Trophoblast cell (in vitro differentiated cells and primary cell): ENCODE results near the gene CNOT3.
"Not testable (repeated sequence)": the region's sequence is repeated elsewhere in the genome, so short reads cannot be mapped to it uniquely, and the experiment has no call there.

Source experiments
- DNase-seq, 2 donors: peaks; one replicate each; pipeline ENCODE4 v3.0.0-alpha.2; 2016
- H2AFZ ChIP-seq: 2 replicates; pipeline ENCODE4 v1.6.1; 2013; ENCODE audit warnings: low read length, moderate library complexity, mild to moderate bottlenecking; ENCODE audit not compliant: insufficient read depth, poor library complexity
- H2AK5ac ChIP-seq: 2 replicates; pipeline ENCODE4 v1.6.1; 2013; ENCODE audit warnings: mild to moderate bottlenecking, low read length
- H2BK120ac ChIP-seq: 2 replicates; pipeline ENCODE4 v1.6.1; 2013; ENCODE audit warnings: low read length, mild to moderate bottlenecking, moderate library complexity; ENCODE audit not compliant: insufficient read depth, poor library complexity
- H2BK12ac ChIP-seq: 2 replicates; pipeline ENCODE4 v1.6.1; 2013; ENCODE audit warnings: mild to moderate bottlenecking, low read length, moderate library complexity
- H2BK5ac ChIP-seq: 2 replicates; pipeline ENCODE4 v1.6.1; 2013; ENCODE audit warnings: low read length, low read depth, moderate library complexity, mild to moderate bottlenecking; ENCODE audit not compliant: poor library complexity
- H3K14ac ChIP-seq: 2 replicates; pipeline ENCODE4 v1.6.1; 2013; ENCODE audit warnings: mild to moderate bottlenecking, low read length
- H3K18ac ChIP-seq: 2 replicates; pipeline ENCODE4 v1.6.1; 2013; ENCODE audit warnings: mild to moderate bottlenecking, low read length
- H3K23ac ChIP-seq: 2 replicates; pipeline ENCODE4 v1.6.1; 2013; ENCODE audit warnings: low read length
- H3K27ac ChIP-seq: 2 replicates; pipeline ENCODE4 v1.5.1; 2013; ENCODE audit warnings: low read depth, mild to moderate bottlenecking, inconsistent platforms, low read length, moderate library complexity
- H3K27me3 ChIP-seq: 2 replicates; pipeline ENCODE4 v1.6.1; 2013; ENCODE audit warnings: inconsistent platforms, mild to moderate bottlenecking, low read length, moderate library complexity; ENCODE audit not compliant: insufficient read depth
- H3K36me3 ChIP-seq, 2 experiments: 1 replicate in 1 of 2; 2 replicates in 1 of 2; pipeline ENCODE4 v1.6.1; 2013; ENCODE audit warnings: low read length in 2 of 2, mild to moderate bottlenecking in 2 of 2, moderate library complexity in 1 of 2; ENCODE audit not compliant: insufficient read depth in 2 of 2, control insufficient read depth in 1 of 2
- H3K4ac ChIP-seq: 2 replicates; pipeline ENCODE4 v1.6.1; 2013; ENCODE audit warnings: low read depth, mild to moderate bottlenecking, low read length, moderate library complexity
- H3K4me1 ChIP-seq, 2 experiments: 1 replicate in 1 of 2; 2 replicates in 1 of 2; pipeline ENCODE4 v1.6.1; 2013; ENCODE audit warnings: low read length in 2 of 2, mild to moderate bottlenecking in 2 of 2, moderate library complexity in 1 of 2; ENCODE audit not compliant: insufficient read depth in 2 of 2, control insufficient read depth in 1 of 2
- H3K4me2 ChIP-seq: 2 replicates; pipeline ENCODE4 v1.6.1; 2013; ENCODE audit warnings: inconsistent platforms, mild to moderate bottlenecking, low read length, moderate library complexity
- H3K4me3 ChIP-seq: 2 replicates; pipeline ENCODE4 v1.5.1; 2013; ENCODE audit warnings: mild to moderate bottlenecking, low read depth, low read length, inconsistent platforms
- H3K79me1 ChIP-seq: one replicate; pipeline ENCODE4 v1.6.1; 2013; ENCODE audit warnings: low read length
- H3K79me2 ChIP-seq: 2 replicates; pipeline ENCODE4 v1.6.1; 2013; ENCODE audit warnings: low read length, mild to moderate bottlenecking; ENCODE audit not compliant: control insufficient read depth, insufficient read depth, poor library complexity
- H3K9ac ChIP-seq: 2 replicates; pipeline ENCODE4 v1.6.1; 2013; ENCODE audit warnings: mild to moderate bottlenecking, low read length
- H3K9me3 ChIP-seq: 2 replicates; pipeline ENCODE4 v1.6.1; 2013; ENCODE audit warnings: low read depth, mild to moderate bottlenecking, control low read depth, inconsistent platforms, low read length; ENCODE audit not compliant: insufficient read depth
- H4K12ac ChIP-seq: 2 replicates; pipeline ENCODE4 v1.6.1; 2013; ENCODE audit warnings: low read depth, mild to moderate bottlenecking, low read length, moderate library complexity
- H4K8ac ChIP-seq: 2 replicates; pipeline ENCODE4 v1.6.1; 2013; ENCODE audit warnings: low read depth, mild to moderate bottlenecking, low read length, moderate library complexity
- H4K91ac ChIP-seq: one replicate; pipeline ENCODE4 v1.6.1; 2013; ENCODE audit warnings: low read depth, mild to moderate bottlenecking, low read length, moderate library complexity
- WGBS: extraction: QIAGEN DNeasy Blood & Tissue Kit; methylation state at CpG from one replicate; pipeline ENCODE4 v1.1.7; 2013; ENCODE audit warnings: missing lambda C conversion rate; ENCODE audit not compliant: insufficient read length, insufficient coverage; ENCODE audit errors: extremely low coverage; 5-methylcytosine and 5-hydroxymethylcytosine counted together

The CNOT3 gene

DNA sequence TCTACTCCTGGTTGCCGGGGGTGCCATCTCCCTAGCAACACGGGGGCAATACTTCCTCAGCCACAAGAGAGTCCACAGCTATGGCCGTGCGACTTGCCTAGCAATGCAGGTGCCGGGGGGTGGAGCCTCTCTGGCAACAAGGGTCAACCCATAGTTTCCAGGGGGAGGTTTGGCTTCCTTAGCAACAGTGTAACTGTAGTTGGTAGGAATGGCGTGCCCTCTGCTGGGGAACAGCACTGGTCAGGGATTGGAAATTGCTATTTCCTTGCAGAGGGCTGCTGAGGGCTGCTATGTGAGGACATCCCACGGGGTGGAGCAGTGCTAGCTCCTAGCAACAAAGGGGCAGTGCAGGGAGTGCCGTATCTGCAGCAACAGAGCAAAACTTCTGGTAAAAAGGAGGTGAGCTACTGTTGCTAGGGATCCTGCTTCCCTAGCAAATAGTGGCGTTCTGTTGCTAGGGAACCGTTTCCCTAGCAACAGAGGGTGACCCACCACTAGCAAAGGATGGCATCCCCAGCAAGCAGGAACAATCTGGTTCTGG, 42.4 kb downstream of the CNOT3 start:
- no peaks in the 10 kb centered on the region for H3K27me3 ChIP-seq
- no peaks in the 10 kb centered on the region for H3K79me2 ChIP-seq
- H3K23ac ChIP-seq = no peak overlapping the region
- no peak overlapping the region for H3K9ac ChIP-seq
- H3K36me3 ChIP-seq = peaks cover 56 to 57% of the 10 kb centered on the region in 2 experiments
- H3K27ac ChIP-seq = no peak overlapping the region
- H2BK12ac ChIP-seq = no peak overlapping the region
- no peak overlapping the region for H3K4ac ChIP-seq
- peaks cover 5% of the 10 kb centered on the region for H3K9me3 ChIP-seq
- no peak overlapping the region for H4K12ac ChIP-seq
- H2AK5ac ChIP-seq = no peak overlapping the region
- no peak overlapping the region for H4K8ac ChIP-seq
- no peak overlapping the region for H3K18ac ChIP-seq
- H3K4me1 ChIP-seq = no peaks in the 10 kb centered on the region
- WGBS = no CpG with 5 or more reads among the region's 10 CpGs
- peak; percentile 33 to 64 for DNase-seq
- no peak overlapping the region for H3K14ac ChIP-seq
- no peak overlapping the region for H2AFZ ChIP-seq
- H3K4me3 ChIP-seq = no peak overlapping the region
- no peak overlapping the region for H2BK120ac ChIP-seq
- H3K4me2 ChIP-seq = no peak overlapping the region
- no peak overlapping the region for H2BK5ac ChIP-seq
- H4K91ac ChIP-seq = no peak overlapping the region
- no peaks in the 10 kb centered on the region for H3K79me1 ChIP-seq

DNA sequence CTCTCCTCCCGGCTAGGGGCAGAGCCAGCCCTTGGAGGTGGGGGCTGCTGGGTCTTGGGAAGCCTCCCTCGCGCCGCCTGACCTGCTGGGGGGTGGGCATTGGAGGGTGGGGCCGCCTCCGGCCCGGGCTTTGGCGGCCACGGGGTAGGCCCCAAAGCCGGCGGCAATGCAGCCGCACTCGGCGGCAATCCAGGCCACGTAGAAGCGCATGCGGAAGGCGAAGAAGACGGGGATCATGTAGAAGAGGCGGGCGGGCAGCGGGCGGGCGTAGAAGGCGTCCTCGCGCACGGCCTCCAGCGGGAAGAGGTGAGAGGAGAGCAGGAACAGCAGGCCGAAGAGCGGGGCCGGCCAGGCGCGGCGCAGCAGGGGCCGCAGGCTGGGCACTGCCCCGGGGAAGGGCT, 43.1 kb downstream of the CNOT3 start:
- Histone ChIP-seq H4K91ac (no peak overlapping the region), H3K36me3 (peaks cover 54 to 56% of the 10 kb centered on the region in 2 experiments), H2BK12ac (no peak overlapping the region), H4K12ac (peak overlapping the region; percentile 26), H4K8ac (no peak overlapping the region), H3K4me2 (no peak overlapping the region), H3K4ac (no peak overlapping the region), H3K14ac (no peak overlapping the region), H3K27ac (no peak overlapping the region), H3K79me2 (no peaks in the 10 kb centered on the region), H3K27me3 (no peaks in the 10 kb centered on the region), H3K79me1 (no peaks in the 10 kb centered on the region), H2AK5ac (no peak overlapping the region), H2BK5ac (no peak overlapping the region), H3K18ac (no peak overlapping the region), H2AFZ (no peak overlapping the region), H3K4me3 (no peak overlapping the region), H3K9ac (no peak overlapping the region), H2BK120ac (no peak overlapping the region), H3K9me3 (peaks cover 5% of the 10 kb centered on the region), H3K23ac (no peak overlapping the region), H3K4me1 (no peaks in the 10 kb centered on the region)
- WGBS = no CpG with 5 or more reads among the region's 37 CpGs
- DNase-seq = no peak

DNA sequence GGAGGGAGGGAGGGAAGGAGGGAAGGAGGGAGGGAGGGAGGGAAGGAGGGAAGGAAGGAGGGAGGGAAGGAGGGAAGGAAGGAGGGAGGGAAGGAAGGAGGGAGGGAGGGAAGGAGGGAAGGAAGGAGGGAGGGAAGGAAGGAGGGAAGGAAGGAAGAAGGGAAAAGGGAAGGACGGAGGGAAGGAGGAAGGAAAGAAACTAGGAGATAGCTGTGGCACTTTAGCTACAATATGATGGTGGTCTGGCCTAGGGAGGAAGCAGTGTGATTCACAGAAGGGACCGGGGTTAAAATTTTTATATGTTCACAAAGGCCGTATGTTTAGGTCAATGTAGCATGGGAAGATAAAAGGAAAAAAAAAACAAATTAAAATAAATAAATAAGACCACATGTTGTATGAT, 44.3 kb downstream of the CNOT3 start:
- no CpG with 5 or more reads among the region's 3 CpGs for WGBS
- H2BK5ac ChIP-seq = not testable (repeated sequence)

DNA sequence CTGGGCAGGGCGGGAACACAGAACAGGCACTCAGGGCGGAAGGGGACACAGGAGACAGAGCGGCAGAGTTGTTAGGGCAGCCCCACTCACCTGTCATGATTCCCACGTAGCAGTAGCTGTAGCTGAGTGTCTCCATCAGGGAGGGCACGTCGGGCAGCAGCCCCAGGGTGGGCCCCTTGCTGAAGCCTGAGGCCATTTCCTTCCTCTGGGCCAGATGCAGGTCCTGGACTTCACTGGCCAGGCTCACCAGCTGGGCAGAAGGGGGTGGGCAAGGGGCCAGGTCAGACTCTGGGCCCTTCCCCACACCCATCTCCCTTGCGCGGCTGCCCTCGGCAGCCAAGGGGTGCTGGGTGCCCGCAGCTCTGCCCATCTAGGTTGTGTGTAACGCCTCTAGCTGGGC, 45.9 kb downstream of the CNOT3 start:
- Histone ChIP-seq H3K4me1 (peaks cover 3 to 4% of the 10 kb centered on the region in 2 experiments), H3K36me3 (peaks cover 55 to 58% of the 10 kb centered on the region in 2 experiments), H3K9ac (no peak overlapping the region), H2BK12ac (no peak overlapping the region), H3K9me3 (peaks cover 5% of the 10 kb centered on the region), H3K27me3 (no peaks in the 10 kb centered on the region), H2AFZ (no peak overlapping the region), H3K27ac (no peak overlapping the region), H3K4me2 (no peak overlapping the region), H3K18ac (no peak overlapping the region), H4K8ac (no peak overlapping the region), H3K4me3 (no peak overlapping the region), H2AK5ac (no peak overlapping the region), H4K91ac (no peak overlapping the region), H3K14ac (no peak overlapping the region), H2BK5ac (no peak overlapping the region), H3K79me1 (peaks cover 4% of the 10 kb centered on the region), H3K4ac (no peak overlapping the region), H2BK120ac (no peak overlapping the region), H3K79me2 (peaks cover 4% of the 10 kb centered on the region), H4K12ac (no peak overlapping the region), H3K23ac (no peak overlapping the region)
- DNase-seq = no peak
- no CpG with 5 or more reads among the region's 11 CpGs for WGBS

More for the DNA sequence above, 44.3 kb downstream of the CNOT3 start:
- H3K14ac ChIP-seq, DNase-seq, H2BK12ac ChIP-seq, H3K4me2 ChIP-seq, H2AK5ac ChIP-seq, H4K12ac ChIP-seq, H3K27me3 ChIP-seq, H3K23ac ChIP-seq, H3K18ac ChIP-seq, H3K79me2 ChIP-seq, H3K4me1 ChIP-seq, H3K4me3 ChIP-seq, H3K27ac ChIP-seq, H2AFZ ChIP-seq, H3K4ac ChIP-seq, H3K9me3 ChIP-seq, H3K79me1 ChIP-seq, H4K91ac ChIP-seq, H4K8ac ChIP-seq, H2BK120ac ChIP-seq, H3K9ac ChIP-seq: not testable (repeated sequence)
- H3K36me3 ChIP-seq = peaks cover 54 to 57% of the 10 kb centered on the region in 2 experiments
